ENCODE data around the gene UGGT2.
"Not testable (repeated sequence)": the region's sequence is repeated elsewhere in the genome, so short reads cannot be mapped to it uniquely, and the experiment has no call there.

The UGGT2 gene

DNA sequence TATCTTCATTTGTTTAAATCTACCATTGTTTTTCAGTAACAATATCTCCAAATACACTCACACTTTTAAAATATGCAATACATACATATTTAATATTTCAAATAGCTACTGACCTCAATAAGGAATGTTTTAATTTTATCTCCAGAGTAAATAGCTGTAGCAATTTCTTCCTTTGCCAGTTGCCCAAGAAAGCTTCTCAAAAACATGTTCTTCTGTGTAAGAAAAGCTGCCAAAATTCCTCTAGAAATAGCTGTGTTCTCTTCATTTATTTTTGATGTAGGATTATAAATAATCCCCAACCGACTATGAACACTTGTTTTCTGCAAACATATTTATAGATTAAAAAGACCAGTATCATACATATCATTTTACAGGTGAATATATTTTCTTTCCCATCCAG is 150.5 kb downstream of the UGGT2 start:
- no peak for DNase-seq (ENCODE audit: low read depth, low spot score)

DNA sequence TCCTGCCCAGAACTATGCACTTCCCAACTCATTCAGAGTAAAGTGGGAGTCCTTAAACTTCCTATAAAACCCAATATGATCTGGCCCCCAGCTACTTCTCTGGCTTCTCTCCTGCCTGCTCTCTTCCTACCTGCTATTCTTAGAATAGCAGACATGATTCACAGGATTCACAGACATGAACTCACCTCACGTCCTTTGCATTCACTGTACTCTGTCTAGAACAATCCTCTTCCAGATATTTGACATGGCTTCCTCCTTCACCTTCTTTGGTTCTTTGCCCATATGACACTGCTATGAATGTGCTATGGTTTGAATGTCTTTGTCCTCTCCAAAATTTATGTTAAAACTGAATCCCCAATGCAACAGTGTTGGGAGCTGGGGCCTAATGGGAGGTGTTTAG is 154.9 kb downstream of the UGGT2 start:
- DNase-seq (ENCODE audit: low read depth, low spot score): no peak

DNA sequence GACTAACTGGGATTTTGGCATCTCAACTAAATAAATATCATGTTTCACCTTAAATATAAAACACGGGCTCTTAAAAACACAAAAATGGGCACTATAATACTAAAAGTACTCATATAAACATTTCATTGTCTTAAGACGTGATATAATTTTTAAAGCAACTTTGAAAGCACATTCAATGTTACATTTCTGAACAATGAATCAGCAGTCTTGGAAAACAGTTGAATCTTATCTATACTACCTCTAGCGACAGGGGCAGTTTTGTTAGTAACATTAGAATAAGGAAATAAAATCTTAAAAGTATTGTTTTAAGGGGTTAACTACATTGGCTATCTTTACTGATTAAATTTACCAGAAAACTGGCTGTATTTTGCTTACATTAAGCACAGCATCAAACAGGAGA is 156.9 kb downstream of the UGGT2 start:
- DNase-seq (ENCODE audit: low read depth, low spot score): no peak

DNA sequence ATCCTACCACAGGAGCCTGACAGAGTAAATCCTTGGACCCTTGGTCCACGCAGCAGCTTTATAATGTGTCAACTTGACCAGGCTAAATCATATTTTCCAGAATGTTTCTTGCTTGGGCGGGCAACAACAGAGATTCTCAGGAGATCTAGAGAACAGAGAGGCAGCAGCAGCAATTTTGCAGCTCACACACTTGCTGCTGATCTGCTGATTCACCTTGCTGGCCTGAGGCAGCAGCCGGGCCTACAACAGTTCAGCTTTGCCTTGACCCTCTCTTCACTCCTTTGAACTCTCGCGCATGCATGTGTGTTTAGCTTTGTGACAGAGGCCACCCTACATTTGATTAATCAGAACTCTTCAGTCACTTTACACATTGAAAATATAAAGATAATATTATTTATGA is 159.3 kb downstream of the UGGT2 start:
- no peak for DNase-seq (ENCODE audit: low read depth, low spot score)

DNA sequence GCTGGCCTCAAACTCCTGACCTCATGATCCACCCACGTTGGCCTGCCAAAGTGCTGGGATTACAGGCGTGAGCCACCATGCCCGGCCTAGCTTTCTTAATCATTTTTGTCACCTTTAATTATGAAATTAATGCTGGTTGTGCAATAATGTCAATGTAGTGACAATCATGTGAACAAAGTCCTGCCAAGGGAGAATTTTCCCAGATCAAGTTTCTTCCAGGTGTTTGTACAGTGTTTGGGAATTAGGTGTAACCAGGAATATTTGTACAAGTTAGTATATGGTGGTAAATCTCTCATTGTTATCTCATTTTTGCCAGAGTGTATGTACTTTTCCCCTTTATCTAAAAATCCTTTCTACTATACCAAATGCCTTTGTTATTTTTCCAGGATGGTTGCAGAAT is 171.1 kb downstream of the UGGT2 start:
- no peak for DNase-seq (ENCODE audit: low read depth, low spot score)

DNA sequence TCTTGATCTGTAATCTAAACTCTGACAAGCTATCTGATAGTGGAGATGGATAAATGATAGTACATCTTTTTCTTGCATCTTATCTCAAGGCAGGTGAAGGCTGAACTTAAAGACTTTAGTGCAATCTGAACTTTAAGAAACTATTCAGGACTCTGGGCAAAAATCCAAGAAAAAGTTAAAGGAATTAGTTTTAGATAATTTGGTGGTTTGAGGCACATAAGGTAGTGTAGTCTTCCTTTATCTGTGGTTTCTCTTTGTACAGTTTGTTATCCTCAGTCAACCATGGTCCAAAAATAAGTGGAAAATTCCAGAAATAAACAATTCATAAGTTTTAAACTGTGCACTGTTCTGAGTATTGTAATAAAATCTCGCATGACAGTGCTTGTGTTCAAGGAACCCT is 172.9 kb downstream of the UGGT2 start:
- no peak for DNase-seq (ENCODE audit: low read depth, low spot score)

DNA sequence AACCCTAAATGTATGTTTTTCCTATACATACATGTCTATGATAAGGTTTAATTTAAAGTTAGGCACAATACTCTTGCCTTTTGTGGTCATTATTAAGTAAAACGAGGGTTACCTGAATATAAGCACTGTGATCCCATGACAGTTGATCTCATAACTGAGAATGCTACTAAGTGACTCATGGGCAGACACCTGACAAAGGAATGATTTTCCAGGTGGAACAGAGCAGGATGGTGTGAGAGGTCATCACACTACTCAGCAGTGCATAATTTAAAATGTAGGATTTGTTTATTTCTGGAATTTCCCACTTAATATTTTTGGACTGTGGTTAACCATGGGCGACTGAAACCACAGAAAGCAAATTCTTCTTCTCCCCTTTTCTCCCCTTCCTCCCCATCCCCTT is 178.9 kb downstream of the UGGT2 start:
- no peak for DNase-seq (ENCODE audit: low read depth, low spot score)

DNA sequence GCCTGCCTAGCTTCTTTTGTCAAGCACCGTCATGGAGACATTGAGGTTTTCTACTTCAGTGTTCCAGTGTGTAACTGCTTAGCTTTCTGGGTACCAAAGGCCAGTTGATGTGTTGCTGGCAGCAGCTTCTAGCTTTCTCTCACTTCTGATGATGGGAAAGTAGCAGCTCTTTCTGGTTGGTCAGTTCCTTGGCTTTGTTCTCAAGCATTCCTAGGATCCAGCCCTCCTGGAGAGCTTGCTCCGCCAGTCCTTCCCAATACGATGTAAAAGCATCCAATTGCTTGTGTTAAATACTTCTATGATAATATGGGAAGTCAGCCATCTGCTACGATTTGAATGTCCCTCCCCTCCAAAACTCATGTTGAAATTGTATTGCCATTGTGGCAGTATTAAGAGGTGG is 182.8 kb downstream of the UGGT2 start:
- DNase-seq (ENCODE audit: low read depth, low spot score): no peak

DNA sequence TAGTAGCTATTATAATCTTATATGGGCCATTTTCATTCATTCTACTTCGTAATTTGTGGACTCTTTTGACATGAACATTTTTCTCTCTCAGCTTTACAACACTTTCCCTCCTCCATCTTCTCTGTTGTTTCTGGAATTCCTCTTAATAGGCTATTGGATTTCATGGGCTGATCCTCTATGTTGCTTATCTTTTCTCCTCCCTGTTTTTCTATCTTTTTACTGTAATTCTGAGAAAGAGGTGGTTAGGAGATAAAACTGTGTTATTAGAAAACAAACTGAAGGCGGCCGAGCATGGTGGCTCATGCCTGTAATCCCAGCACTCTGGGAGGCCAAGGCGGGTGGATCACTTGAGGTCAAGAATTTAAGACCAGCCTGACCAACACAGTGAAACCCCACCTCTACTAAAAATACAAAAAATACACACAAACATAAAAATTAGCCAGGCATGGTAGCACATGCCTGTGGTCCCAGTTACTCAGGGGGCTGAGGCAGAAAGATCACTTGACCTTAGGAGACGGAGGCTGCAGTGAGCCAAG is 188.1 kb downstream of the UGGT2 start:
- DNase-seq (ENCODE audit: low read depth, low spot score): no peak

DNA sequence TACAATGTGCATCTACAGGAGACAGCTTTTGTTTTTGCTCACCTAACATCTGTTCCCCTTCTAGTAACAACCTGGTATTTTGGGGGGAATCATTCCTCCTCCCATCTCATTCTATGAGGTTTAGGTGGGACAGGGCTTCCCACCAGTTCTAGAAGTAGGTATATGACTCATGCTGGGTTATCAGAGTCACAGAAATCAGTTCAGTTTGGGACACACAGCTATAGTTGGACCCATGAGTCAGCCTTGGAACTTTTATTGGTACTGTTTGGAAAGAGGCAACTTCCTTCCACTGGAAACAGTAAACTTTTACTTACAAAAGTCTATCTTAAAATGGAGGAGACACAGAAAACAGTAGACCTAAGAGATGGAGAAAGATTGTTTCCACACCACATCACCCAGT is 190.8 kb downstream of the UGGT2 start:
- DNase-seq (ENCODE audit: low read depth, low spot score): no peak

DNA sequence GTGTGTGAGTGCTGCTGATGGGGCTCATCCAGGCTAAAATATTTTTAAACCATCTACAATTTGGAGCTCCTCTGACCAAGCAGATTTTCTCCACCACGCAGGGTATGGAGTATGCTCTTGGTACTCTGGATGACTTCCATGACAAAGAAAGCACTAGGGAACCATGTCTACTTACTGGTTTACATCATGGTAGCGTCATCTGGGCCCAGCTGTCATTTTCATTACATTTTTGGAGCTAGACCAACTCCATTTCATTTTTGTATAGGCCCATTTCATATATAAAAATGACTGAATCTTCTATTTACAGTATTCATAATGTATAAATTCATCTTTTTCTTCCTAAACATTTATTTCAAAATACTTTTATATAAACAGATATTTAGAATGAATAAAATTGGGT is 191.9 kb downstream of the UGGT2 start:
- no peak for DNase-seq (ENCODE audit: low read depth, low spot score)

DNA sequence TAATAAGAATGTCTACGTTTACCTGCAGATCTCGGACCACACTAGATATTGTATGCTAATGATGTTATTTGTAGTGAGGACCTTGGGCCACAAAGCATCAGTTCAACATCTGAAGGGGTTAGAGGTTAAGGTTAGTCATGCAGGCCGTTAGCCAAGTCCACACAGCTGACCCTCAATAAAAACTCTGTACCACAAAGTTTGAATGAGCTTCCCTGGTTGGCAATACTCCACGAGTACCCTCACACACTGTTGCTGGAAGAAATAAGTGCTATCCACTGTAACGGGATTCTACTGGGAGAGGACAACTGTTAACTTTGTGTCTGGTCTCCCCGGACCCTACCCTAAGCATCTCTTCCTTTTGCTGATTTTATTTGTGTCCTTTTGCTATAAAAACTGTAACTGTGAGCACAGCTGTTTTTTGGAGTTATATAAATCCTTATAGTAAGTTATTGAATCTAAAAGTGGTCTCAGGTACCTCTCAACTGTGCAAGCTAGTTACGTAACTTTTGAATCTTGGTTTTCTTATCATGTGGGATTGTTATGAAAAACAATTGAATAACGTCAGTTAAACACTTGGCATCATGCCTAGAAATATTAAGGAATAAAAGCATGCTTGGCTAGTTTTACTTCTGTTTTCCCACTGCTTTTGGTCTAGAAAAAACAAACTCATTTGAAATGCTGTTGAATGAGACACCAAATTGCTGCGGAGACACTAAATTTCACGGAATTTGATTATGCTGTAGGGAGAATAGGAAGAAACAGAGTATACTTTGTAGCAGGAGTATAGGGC is 194.7 kb downstream of the UGGT2 start:
- no peak for DNase-seq (ENCODE audit: low read depth, low spot score)

DNA sequence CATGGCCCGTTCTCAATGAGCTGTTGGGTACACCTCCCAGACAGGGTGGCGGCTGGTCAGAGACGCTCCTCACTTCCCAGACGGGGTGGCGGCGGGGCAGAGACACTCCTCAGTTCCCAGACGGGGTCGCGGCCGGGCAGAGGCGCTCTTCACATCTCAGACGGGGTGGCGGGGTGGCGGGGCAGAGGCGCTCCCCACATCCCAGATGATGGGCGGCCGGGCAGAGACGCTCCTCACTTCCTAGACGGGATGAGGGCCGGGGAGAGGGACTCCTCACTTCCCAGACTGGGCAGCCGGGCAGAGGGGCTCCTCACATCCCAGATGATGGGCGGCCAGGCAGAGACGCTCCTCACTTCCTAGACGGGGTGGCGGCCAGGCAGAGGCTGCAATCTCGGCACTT is 207.5 kb downstream of the UGGT2 start:
- DNase-seq (ENCODE audit: low read depth, low spot score): not testable (repeated sequence)

DNA sequence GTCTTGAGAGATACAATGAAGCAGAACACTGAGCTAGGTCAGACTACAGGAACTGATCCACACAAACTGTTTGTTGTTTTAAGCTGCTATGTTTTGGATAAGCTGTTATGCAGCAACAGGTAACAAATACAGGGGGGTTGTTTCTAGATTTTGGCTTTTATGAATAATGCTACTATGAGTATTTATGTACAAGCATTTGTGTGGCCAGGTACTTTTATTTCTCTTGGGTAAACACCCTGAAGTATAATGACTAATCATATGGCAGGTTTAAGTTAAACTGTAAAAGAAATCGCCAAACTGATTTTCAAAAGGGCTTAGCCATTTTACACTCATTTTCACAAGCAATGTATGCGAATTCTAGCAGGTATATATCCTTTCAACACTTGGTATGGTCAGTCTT is 210.3 kb downstream of the UGGT2 start:
- DNase-seq (ENCODE audit: low read depth, low spot score): no peak

DNA sequence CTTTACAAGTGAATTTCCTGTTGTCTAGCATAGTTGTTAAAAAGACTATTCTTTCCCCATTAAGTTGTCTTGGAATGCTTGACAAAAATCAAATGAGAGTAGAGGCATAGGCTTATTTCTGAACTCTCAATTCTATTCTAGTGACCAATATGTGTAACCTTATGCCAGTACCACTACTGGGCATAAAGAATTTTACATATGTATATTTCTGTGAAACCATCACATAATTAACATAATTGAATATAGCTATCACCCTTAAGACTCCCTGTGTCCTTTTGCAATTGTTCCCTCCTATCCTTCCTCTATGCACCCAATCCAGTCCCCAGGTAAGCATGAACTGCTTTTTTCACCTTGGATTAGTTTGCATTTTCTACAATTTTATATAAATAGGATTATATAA is 211.3 kb downstream of the UGGT2 start:
- no peak for DNase-seq (ENCODE audit: low read depth, low spot score)

DNA sequence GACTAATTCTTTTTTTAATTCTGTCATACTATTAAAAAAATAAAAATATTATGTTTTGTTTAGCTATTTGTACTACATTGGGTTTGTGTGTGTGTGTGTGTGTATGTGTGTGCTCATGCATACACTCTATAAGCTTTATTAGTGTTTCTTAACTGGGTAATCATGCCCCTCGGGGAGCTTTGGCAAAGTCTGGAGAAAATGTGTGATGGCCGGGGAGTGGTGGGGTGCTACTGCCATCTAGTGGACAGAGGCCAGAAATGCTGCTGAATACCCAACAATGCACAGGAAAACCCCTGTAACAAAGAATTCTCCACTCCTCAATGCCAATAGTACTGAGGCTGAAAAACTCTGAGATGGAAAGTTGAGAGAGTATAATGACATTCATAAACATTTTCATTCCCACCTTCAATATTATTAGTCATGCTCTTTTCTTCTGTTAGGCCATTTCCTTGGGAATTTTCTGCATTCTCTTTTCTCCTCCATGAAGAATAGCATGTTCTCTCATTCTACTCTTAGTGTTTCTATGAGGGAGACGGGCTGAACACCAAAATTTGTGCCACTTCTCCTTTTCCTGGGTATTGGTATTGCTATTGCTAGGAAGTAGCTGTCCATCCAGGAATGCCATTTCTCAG is 219.0 kb downstream of the UGGT2 start:
- peak; percentile 33 for DNase-seq (ENCODE audit: low read depth, low spot score)

DNA sequence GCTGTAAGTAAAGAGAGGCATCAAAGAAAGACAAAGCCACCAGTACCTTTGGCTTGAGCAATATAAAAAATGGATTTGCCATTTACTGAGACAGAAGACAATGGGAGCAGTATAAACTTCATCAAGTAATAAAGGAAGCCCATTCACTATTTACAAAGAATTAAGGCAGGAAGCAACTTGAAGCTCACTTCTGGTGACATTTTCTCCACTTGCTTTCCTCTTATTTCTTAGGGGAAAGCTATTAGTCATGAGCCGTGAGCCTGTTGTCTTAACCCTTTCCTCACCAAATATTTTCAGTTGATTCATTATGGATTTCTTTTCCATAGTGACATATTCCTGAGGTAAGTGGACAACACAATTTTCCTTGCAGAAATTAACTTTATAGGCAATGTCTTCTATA is 219.5 kb downstream of the UGGT2 start:
- DNase-seq (ENCODE audit: low read depth, low spot score): no peak

DNA sequence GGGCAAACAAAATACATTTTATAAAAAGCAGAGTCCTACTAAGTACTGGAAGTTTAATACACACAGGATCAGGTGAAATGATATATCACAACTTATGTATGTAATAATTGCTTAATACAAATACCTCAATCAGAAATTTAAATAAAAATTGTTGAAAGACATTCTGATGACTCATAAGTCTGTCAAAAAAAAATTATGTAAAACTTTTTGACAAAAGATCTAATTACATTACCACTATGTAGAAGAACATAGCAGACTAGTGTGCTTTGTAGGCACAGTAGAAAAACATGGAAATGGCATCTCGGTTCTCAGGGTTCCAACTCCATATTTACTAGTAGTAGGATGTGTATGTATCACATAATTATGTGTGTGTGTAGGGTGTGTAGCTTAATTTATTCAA is 220.1 kb downstream of the UGGT2 start:
- DNase-seq (ENCODE audit: low read depth, low spot score): no peak

DNA sequence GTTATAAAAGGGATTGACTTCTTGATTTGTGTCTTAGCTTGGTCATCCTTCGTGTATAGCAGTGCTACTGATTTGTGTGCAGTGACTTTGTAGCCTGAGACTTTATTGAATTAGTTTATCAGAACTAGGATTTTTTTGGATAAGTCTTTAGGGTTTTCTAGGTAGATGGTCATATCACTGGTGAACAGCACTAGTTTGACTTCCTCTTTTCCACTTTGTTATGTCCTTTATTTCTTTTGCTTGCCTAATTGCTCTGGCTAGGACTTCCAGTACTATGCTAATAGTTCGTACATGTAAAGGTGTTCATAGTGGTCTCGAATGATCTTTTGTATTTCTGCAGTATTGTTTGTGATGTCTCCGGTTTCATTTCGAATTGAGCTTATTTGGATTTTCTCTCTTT is 230.9 kb downstream of the UGGT2 start:
- no peak for DNase-seq (ENCODE audit: low read depth, low spot score)

DNA sequence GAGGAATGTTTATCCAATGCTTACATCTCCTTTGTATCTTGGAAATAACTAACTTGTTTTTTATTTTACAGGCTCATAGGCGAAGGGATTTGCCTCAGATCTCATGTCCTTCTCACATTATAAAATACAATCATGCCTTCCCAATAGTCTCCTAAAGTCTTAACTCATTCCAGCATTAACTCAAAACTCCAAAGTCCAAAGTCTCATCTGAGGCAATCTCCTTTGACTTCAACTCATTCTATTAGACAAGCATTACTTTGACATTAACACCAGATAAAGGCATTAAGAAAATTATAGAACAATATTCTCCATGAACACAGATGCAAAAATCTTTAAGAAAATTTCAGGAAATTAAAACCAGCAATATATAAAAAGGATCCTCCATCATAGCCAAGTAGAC is 238.7 kb downstream of the UGGT2 start:
- DNase-seq (ENCODE audit: low read depth, low spot score): no peak

DNA sequence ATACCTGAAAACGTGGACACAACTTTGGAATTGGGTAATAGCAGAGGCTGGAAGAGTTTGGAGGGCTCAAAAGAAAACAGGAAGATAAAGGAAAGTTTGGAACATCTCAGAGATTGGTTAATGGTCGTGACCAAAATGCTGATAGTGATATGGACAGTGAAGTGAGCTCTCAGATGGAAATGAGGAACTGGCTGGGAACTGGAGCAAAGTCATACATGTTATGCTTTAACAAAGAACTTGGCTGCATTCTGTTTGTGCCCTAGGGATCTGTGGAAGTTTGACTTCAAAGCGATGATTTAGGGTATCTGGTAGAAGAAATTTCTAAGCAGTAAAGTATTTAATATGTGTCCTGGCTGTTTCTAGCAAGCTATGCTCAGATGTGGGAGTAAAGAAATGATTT is 240.1 kb downstream of the UGGT2 start:
- no peak for DNase-seq (ENCODE audit: low read depth, low spot score)

DNA sequence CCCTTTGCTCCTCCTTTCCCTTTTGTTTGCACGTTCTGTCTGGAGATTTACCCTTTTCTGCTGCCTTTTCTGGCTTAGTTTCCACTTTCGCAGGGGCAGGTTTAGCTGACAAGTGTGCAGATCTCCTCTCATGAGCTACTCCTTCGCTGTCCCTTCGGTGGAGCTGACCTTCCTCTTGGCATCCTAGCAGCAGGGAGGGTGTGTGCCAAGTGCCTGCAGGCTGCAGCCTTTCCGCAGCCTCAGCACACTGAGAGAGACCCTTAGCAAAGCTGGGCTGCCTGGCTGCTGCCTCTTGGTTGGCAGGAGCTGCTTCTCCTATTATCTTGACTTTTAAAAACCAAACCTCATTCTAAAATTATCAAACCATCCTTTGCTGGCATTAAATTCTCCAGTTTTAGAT is 243.8 kb downstream of the UGGT2 start:
- no peak for DNase-seq (ENCODE audit: low read depth, low spot score)

DNA sequence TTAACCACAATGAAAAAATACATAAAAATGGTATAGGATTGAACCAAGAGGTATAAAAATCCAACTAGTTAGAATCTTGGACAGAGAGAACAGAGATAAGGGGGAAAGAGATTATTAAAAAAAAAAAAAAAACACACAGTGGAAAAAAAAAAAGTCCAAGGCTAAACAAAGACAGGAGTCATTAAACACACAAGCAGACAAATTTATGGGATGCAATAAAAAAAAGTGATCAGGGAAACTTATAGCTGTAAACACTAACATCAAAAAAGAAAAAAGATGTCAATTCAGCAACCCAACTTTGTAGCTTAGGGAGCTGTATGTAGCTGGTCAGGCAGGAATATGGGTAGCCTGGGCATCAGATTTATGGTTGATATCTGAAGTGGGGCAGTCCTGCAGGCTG is 247.3 kb downstream of the UGGT2 start:
- no peak for DNase-seq (ENCODE audit: low read depth, low spot score)
